ENCODE measurements around the gene FHAD1.

DNA sequence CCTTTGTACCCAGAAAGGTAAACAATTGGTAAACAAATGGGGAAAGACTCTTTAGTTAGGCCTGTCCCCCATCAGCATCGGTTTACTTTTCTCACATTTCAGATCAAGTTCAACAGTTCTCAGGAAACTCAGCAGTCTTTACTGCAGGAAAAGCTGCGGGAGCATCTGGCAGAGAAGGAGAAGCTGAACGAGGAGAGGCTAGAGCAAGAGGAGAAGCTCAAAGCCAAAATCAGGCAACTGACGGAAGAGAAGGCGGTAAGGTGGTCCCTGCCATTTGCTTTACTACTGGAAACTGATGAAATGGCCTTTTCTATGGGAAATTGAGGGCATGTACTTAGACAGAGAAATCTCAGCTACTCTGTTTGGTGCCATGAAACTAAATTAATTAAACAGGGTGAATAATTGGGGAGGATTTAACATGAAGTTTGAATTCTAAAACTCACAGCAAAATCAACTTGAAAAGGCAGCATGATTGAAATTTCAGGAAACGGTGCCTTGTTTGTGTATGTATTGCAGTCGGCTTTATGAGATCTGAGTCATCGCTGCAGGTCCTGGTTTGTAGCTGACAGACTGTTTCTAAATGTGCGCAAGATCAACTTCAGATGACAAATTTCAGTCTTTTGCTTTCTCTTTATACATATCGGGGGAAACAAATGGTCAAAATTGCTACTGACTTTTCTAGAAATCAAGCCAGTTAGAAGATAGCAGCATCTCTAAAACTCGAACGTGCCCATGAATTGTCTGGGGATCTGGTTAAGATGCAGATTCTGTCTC is 94.8 kb downstream of the FHAD1 start:
- TF ChIP-seq, protein P1, sequence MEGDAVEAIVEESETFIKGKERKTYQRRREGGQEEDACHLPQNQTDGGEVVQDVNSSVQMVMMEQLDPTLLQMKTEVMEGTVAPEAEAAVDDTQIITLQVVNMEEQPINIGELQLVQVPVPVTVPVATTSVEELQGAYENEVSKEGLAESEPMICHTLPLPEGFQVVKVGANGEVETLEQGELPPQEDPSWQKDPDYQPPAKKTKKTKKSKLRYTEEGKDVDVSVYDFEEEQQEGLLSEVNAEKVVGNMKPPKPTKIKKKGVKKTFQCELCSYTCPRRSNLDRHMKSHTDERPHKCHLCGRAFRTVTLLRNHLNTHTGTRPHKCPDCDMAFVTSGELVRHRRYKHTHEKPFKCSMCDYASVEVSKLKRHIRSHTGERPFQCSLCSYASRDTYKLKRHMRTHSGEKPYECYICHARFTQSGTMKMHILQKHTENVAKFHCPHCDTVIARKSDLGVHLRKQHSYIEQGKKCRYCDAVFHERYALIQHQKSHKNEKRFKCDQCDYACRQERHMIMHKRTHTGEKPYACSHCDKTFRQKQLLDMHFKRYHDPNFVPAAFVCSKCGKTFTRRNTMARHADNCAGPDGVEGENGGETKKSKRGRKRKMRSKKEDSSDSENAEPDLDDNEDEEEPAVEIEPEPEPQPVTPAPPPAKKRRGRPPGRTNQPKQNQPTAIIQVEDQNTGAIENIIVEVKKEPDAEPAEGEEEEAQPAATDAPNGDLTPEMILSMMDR (conservative IDR thresholded peaks at IDR 0.05; ENCODE audit: low read depth, low read length), result no peak
- no peak for TF ChIP-seq EZH2 (IDR thresholded peaks at IDR 0.05; ENCODE audit: borderline replicate concordance, low read depth, low read length, poor library complexity, severe bottlenecking)
